ENCODE data around the gene CNOT2.

CNOT2 gene

DNA sequence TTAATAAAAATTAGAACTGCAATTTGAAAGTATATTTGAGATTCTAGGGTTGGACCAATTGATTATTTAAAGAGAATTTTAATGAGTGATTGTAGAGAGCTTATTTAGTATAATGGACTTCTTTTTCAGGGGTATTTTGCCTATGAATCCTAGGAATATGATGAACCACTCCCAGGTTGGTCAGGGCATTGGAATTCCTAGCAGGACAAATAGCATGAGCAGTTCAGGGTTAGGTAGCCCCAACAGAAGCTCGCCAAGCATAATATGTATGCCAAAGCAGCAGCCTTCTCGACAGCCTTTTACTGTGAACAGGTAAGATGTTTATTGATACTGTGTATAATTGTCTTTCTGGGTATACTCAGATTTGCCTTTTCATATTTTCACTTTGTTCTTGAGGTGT lies 86.9 kb downstream of the CNOT2 start:
- DNase-seq (ENCODE audit: insufficient read length, low spot score) (no peak), FAIRE-seq (no peak)
- TF ChIP-seq, protein P1, sequence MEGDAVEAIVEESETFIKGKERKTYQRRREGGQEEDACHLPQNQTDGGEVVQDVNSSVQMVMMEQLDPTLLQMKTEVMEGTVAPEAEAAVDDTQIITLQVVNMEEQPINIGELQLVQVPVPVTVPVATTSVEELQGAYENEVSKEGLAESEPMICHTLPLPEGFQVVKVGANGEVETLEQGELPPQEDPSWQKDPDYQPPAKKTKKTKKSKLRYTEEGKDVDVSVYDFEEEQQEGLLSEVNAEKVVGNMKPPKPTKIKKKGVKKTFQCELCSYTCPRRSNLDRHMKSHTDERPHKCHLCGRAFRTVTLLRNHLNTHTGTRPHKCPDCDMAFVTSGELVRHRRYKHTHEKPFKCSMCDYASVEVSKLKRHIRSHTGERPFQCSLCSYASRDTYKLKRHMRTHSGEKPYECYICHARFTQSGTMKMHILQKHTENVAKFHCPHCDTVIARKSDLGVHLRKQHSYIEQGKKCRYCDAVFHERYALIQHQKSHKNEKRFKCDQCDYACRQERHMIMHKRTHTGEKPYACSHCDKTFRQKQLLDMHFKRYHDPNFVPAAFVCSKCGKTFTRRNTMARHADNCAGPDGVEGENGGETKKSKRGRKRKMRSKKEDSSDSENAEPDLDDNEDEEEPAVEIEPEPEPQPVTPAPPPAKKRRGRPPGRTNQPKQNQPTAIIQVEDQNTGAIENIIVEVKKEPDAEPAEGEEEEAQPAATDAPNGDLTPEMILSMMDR (IDR thresholded peaks at IDR 0.05; ENCODE audit: insufficient read depth, missing control alignments), result no peak

DNA sequence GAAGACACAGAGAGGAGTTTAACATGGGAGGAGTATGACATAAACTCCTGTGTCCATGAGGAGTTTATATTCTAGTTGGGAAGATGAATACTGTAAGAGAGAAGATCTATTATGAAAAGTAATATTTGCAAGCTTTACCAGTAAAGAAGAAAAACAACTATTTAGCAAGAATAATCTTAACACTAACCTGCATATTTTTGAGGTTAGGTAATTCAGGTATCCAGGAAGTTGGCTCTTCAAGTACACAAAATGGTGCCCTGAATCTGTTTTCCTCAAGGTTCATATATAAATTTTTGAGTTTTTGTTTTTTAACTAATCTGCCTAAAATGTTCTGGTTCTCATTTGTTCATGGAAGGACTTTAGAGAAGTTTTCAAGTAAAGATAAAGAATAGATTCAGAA lies 89.0 kb downstream of the CNOT2 start:
- no peak for DNase-seq (ENCODE audit: insufficient read length, low spot score)
- TF ChIP-seq, protein P1 (IDR thresholded peaks at IDR 0.05; ENCODE audit: insufficient read depth, missing control alignments), result no peak
- FAIRE-seq, result no peak

DNA sequence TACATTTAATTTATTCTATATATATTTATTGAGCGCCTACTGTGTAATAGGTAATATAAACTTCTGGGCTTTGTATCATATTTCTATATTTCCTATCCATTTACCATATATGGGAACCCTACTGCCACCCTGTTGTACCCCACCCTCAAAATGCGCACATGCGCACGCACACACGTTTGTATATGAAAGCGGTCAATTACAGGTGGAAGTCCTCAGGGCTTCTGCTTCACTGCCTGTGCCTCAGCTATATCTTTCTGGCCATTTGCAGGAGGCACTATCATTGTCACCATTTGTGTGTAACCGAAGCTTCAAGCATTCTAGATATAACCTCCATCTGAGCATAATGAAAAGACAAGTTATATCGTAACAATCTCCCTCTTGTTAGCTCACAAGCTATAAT lies 91.5 kb downstream of the CNOT2 start:
- TF ChIP-seq, protein P1 (IDR thresholded peaks at IDR 0.05; ENCODE audit: insufficient read depth, missing control alignments), result no peak
- FAIRE-seq, result no peak

DNA sequence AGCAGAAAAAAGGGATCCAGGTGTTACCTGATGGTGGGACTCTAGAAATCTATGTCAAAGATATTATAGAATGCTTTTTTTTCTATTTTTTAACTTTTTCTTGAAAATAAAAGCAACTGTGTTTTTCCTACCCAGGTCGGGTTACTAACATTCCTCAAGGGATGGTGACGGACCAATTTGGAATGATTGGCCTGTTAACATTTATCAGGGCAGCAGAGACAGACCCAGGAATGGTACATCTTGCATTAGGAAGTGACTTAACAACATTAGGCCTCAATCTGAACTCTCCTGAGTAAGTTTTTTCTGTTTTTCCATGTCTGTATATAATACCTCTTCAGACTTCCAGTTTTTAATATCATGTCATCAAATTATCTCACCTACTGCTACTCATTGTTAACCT lies 95.3 kb downstream of the CNOT2 start:
- DNase-seq (ENCODE audit: insufficient read length, low spot score) (no peak), FAIRE-seq (no peak)
- TF ChIP-seq, protein P1 (IDR thresholded peaks at IDR 0.05; ENCODE audit: insufficient read depth, missing control alignments), result no peak

More for the DNA sequence above, 91.5 kb downstream of the CNOT2 start:
- no peak for DNase-seq (ENCODE audit: insufficient read length, low spot score)

DNA sequence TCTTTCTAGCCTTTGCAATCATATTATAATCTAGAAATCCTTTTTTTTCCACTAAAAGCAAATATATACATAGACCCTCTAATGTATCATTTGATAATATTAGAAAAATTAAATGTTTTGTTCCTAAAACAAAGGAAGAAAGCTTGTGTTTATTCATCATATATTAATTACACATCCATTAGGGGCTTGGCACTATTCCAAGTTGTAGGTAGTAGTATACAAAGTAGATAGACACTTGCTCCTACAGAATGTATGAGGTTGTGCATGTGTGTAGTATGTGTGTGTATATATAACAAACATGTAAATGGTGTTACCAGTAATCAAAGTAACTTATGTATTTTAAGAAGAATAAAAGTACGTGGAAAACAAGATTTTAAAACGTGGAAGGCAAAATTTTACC lies 107.8 kb downstream of the CNOT2 start:
- FAIRE-seq (no peak), DNase-seq (ENCODE audit: insufficient read length, low spot score) (no peak)
- TF ChIP-seq, protein P1 (IDR thresholded peaks at IDR 0.05; ENCODE audit: insufficient read depth, missing control alignments), result no peak

DNA sequence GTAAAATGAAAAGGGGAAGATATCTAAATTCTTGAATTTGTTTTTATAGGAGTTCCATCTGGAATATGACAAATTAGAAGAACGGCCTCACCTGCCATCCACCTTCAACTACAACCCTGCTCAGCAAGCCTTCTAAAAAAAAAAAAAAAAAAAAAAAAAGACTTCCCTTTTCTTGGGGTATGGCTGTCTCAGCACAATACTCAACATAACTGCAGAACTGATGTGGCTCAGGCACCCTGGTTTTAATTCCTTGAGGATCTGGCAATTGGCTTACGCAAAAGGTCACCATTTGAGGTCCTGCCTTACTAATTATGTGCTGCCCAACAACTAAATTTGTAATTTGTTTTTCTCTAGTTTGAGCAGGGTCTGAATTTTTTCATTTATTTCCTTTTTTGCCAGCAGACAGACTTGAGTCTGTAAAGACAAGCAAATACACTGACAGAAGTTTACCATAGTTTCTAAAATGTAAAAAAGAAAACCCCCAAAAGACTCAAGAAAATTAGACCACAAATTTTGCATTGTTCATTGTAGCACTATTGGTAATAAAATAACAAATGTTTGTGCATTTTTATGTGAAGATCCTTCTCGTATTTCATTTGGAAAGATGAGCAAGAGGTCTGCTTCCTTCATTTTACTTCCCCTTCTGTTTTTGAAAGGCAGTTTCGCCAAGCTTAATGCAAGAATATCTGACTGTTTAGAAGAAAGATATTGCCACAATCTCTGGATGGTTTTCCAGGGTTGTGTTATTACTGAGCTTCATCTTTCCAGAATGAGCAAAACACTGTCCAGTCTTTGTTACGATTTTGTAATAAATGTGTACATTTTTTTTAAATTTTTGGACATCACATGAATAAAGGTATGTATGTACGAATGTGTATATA lies 110.8 kb downstream of the CNOT2 start:
- TF ChIP-seq, protein P1 (IDR thresholded peaks at IDR 0.05; ENCODE audit: insufficient read depth, missing control alignments), result no peak
- FAIRE-seq (no peak), DNase-seq (ENCODE audit: insufficient read length, low spot score) (no peak)

DNA sequence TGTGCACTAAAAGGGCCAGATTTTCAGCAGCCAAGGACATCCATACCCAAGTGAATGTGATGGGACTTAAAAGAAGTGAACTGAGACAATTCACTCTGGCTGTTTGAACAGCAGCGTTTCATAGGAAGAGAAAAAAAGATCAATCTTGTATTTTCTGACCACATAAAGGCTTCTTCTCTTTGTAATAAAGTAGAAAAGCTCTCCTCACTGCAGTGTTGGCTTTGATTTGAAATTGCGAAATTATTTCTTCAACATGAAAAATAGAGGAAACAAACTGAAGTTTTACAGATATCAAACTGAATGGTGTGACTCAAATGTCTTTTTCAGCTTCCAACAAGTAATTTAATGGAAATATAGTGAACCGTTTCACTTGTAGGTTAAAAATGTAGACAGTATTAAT lies 111.6 kb downstream of the CNOT2 start:
- TF ChIP-seq, protein P1 (IDR thresholded peaks at IDR 0.05; ENCODE audit: insufficient read depth, missing control alignments), result no peak
- DNase-seq (ENCODE audit: insufficient read length, low spot score) (no peak), FAIRE-seq (no peak)
